Keratinocyte (primary cell): Measurements from ENCODE around the gene C19orf25.

Experiments
- CTCF ChIP-seq, 3 experiments: IDR thresholded peaks in 1 of 3; conservative IDR thresholded peaks in 1 of 3; optimal IDR thresholded peaks in 1 of 3; 2 replicates in 2 of 3; 3 replicates in 1 of 3; pipeline versions ENCODE3 to v1.5.1; 2011; ENCODE audit warnings: low read length in 3 of 3, mild to moderate bottlenecking in 3 of 3, moderate library complexity in 2 of 3, control low read depth in 1 of 3, inconsistent platforms in 1 of 3; ENCODE audit not compliant: insufficient read depth in 2 of 3; ENCODE audit errors: extremely low read depth in 1 of 3
- EZH2 ChIP-seq: IDR thresholded peaks from one replicate; pipeline ENCODE4 v1.6.1; 2012; ENCODE audit warnings: inconsistent platforms, mild to moderate bottlenecking, low read length, moderate library complexity

- TF ChIP-seq CTCF (optimal IDR thresholded peaks at IDR 0.05 in 1 of 3, IDR thresholded peaks at IDR 0.05 in 1 of 3, conservative IDR thresholded peaks at IDR 0.05 in 1 of 3; ENCODE audit: extremely low read depth in 1 of 3, insufficient read depth in 2 of 3, low read length in 3 of 3) = no peak
- no peak for TF ChIP-seq EZH2
Measured at GRCh38 chr19:1490311-1491113, 11.5 kb upstream of the C19orf25 start, which contains the start of gene PCSK4.
